Measurements from ENCODE around the gene SLC25A4.

The SLC25A4 gene

DNA sequence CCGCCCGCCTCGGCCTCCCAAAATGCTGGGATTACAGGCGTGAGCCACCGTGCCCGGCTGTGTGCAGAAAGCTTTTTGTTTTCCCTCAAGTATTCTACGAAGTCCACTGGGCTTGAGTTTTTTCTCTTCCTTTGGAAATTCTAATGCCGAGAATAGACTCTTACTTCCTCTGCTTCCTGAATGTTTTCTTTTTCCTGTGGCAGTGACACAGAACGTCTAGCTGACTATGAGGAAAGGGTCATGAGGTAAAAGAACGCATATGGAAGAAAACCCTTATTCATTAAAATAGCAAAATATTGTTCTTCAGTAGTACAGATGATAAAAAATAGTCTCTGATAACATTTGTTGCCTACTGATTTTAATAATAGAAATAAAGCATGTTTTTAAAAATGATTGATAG lies 4.9 kb upstream of the SLC25A4 start:
- TF ChIP-seq CTCF (IDR thresholded peaks at IDR 0.05; ENCODE audit: low read depth, low read length), result no peak
- no peak for DNase-seq (ENCODE audit: extremely low read depth, low read depth)

- no peak for DNase-seq (ENCODE audit: extremely low read depth, low read depth)
- TF ChIP-seq CTCF (IDR thresholded peaks at IDR 0.05; ENCODE audit: low read depth, low read length), result no peak
Measured at GRCh38 chr4:185139736-185140135, 3.3 kb upstream of the SLC25A4 start.

DNA sequence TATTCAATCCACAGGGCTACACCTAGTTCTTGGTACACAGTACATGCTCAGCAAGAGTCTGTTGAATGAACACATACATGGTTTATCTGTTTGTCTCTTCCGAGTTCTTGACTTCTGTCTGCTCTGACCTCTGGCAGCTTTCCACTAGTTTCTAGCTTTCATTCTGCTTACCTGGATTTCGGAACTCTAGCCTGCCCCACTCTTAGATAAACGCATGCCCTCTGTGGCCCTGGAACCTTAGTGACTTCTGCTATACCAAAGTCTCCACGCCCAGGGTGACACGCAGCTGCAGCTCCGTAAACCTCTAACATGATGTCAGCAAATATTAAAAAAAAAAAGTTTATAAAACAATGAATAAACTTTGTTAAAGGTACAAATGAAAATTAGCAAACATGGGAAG lies 1.3 kb upstream of the SLC25A4 start:
- DNase-seq (ENCODE audit: extremely low read depth, low read depth), result no peak
- TF ChIP-seq CTCF (IDR thresholded peaks at IDR 0.05; ENCODE audit: low read depth, low read length), result no peak

- DNase-seq (ENCODE audit: extremely low read depth, low read depth), result no peak
- no peak for TF ChIP-seq CTCF (IDR thresholded peaks at IDR 0.05; ENCODE audit: low read depth, low read length)
Measured at GRCh38 chr4:185142564-185142911, 528 bp upstream of the SLC25A4 start.

DNA sequence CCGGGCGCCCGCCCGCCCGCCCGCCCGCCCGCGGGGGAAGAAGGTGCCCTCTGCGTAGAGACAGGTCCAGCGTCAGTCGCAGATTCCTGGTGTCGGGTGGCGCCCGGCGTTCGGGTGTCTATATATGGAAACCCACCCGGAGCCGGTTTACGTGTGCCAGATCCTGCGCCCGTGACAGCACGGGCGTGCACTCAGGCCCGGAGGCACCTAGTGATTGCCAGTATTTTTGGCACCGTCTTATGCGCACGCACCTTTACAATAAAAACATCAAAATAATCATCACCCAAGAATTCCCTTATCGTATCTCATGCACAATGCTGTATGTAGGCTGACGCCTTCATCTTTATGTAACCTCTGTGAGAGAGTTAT lies 519 bp downstream of the SLC25A4 start:
- no peak for TF ChIP-seq CTCF (IDR thresholded peaks at IDR 0.05; ENCODE audit: low read depth, low read length)
- no peak for DNase-seq (ENCODE audit: extremely low read depth, low read depth)

- DNase-seq (ENCODE audit: extremely low read depth, low read depth), result no peak
- no peak for TF ChIP-seq CTCF (IDR thresholded peaks at IDR 0.05; ENCODE audit: low read depth, low read length)
Measured at GRCh38 chr4:185144601-185145240, 1.7 kb downstream of the SLC25A4 start.

DNA sequence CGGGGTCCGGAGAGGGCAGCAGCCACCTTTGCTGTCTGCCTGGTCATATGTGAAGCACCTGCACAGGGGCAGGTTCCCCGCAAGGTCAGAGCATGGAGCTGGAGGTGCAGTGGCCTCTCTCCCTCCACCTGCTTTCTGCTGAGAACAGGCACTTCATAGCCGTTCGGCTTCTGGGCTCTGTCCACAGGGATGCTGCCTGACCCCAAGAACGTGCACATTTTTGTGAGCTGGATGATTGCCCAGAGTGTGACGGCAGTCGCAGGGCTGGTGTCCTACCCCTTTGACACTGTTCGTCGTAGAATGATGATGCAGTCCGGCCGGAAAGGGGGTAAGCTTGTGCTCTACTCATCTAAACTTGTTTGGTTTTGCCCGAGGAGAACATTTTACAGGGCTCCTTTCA lies 2.5 kb downstream of the SLC25A4 start:
- no peak for DNase-seq (ENCODE audit: extremely low read depth, low read depth)
- no peak for TF ChIP-seq CTCF (IDR thresholded peaks at IDR 0.05; ENCODE audit: low read depth, low read length)

Measured in AG09319 (cell line).